ENCODE data around the gene KCNIP1.
"Not testable (repeated sequence)": the region's sequence is repeated elsewhere in the genome, so short reads cannot be mapped to it uniquely, and the experiment has no call there.

Gene KCNIP1

GRCh38 chr5:170538696-170539586 lies 35.1 kb downstream of the KCNIP1 start:
- DNase-seq, result no peak

- no peak for DNase-seq
These were observed 36.5 kb downstream of the KCNIP1 start for GRCh38 chr5:170540271-170540670.

GRCh38 chr5:170541146-170541769 lies 37.4 kb downstream of the KCNIP1 start:
- no peak for DNase-seq

- DNase-seq, result no peak
These were observed 39.0 kb downstream of the KCNIP1 start for GRCh38 chr5:170542691-170543293.

- DNase-seq, result no peak
These were observed 41.5 kb downstream of the KCNIP1 start for GRCh38 chr5:170545313-170545712.

- no peak for DNase-seq
These were observed 42.0 kb downstream of the KCNIP1 start for GRCh38 chr5:170545811-170546210.

- DNase-seq, result no peak
These were observed 42.5 kb downstream of the KCNIP1 start for GRCh38 chr5:170546282-170546681.

GRCh38 chr5:170550382-170550781 lies 46.6 kb downstream of the KCNIP1 start:
- DNase-seq, result not testable (repeated sequence)

GRCh38 chr5:170551076-170551475 lies 47.3 kb downstream of the KCNIP1 start:
- no peak for DNase-seq

- no peak for DNase-seq
These were observed 47.8 kb downstream of the KCNIP1 start for GRCh38 chr5:170551622-170552021.

- DNase-seq, result no peak
These were observed 48.8 kb downstream of the KCNIP1 start for GRCh38 chr5:170552621-170553115.

- no peak for DNase-seq
These were observed 49.4 kb downstream of the KCNIP1 start for GRCh38 chr5:170553218-170553617.

- DNase-seq, result no peak
These were observed 50.9 kb downstream of the KCNIP1 start for GRCh38 chr5:170554521-170555267.

GRCh38 chr5:170557314-170557713 lies 53.5 kb downstream of the KCNIP1 start:
- DNase-seq, result no peak

- DNase-seq, result no peak
These were observed 55.5 kb downstream of the KCNIP1 start for GRCh38 chr5:170559296-170559695.

GRCh38 chr5:170560938-170561337 lies 57.1 kb downstream of the KCNIP1 start:
- DNase-seq, result no peak

- DNase-seq, result no peak
These were observed 58.5 kb downstream of the KCNIP1 start for GRCh38 chr5:170562166-170562874.

GRCh38 chr5:170562875-170563228 lies 59.0 kb downstream of the KCNIP1 start:
- DNase-seq, result no peak

GRCh38 chr5:170563824-170564567 lies 60.2 kb downstream of the KCNIP1 start:
- no peak for DNase-seq

GRCh38 chr5:170565072-170565471 lies 61.3 kb downstream of the KCNIP1 start:
- DNase-seq, result no peak

- DNase-seq, result no peak
These were observed 65.3 kb downstream of the KCNIP1 start for GRCh38 chr5:170569101-170569500.

GRCh38 chr5:170570476-170570875 lies 66.7 kb downstream of the KCNIP1 start:
- no peak for DNase-seq
